GM23338 (cell line): ENCODE results near the gene NUFIP2. TPM values are rescaled to one million over a fixed set of nuclear protein-coding genes. Genes with fewer than 3 reads are reported as not detected.
A peak's percentile ranks its signal among the peaks of the same experiment; 100 is the strongest.

ENCODE experiments used
- ATAC-seq: fragments of 200-7000 bp; cut with Tn5 transposase; 3 replicates; pipeline ENCODE4 v1.9.1; 2020
- DNase-seq: peaks from one replicate; pipeline ENCODE4 v3.0.0-alpha.2; 2015; ENCODE audit warnings: low spot score
- H2AFZ ChIP-seq: fragments of 200-600 bp; sonication (generic); 2 replicates; pipeline ENCODE4 v1.8.0; 2016; ENCODE audit warnings: antibody characterized with exemption, mild to moderate bottlenecking, moderate library complexity
- H3F3A ChIP-seq: fragments of 200-600 bp; sonication (generic); replicated peaks from 2 replicates; pipeline ENCODE4 v1.8.0; 2017; ENCODE audit warnings: antibody characterized with exemption, mixed run types, low read depth
- H3K27ac ChIP-seq: fragments of 200-600 bp; sonication (generic); 2 replicates; pipeline ENCODE4 v1.6.1; 2016; ENCODE audit warnings: low read depth
- H3K27me3 ChIP-seq: fragments of 200-600 bp; sonication (generic); 2 replicates; pipeline ENCODE4 v1.8.0; 2016; ENCODE audit warnings: mild to moderate bottlenecking, mixed run types, moderate library complexity; ENCODE audit not compliant: insufficient read depth
- H3K36me3 ChIP-seq: fragments of 200-600 bp; sonication (generic); 2 replicates; pipeline ENCODE4 v1.8.0; 2016; ENCODE audit warnings: mild to moderate bottlenecking; ENCODE audit not compliant: insufficient read depth
- H3K4me1 ChIP-seq: fragments of 200-600 bp; sonication (generic); 2 replicates; pipeline ENCODE4 v1.8.0; 2016; ENCODE audit warnings: mild to moderate bottlenecking, moderate library complexity; ENCODE audit not compliant: insufficient read depth
- H3K4me2 ChIP-seq: fragments of 200-600 bp; sonication (generic); 2 replicates; pipeline ENCODE4 v1.7.1; 2017; ENCODE audit warnings: mixed run types
- H3K4me3 ChIP-seq: fragments of 200-600 bp; sonication (generic); 2 replicates; pipeline ENCODE4 v1.6.1; 2016; ENCODE audit warnings: mixed run types
- H3K79me2 ChIP-seq: fragments of 200-600 bp; sonication (generic); replicated peaks from 2 replicates; pipeline ENCODE4 v1.8.0; 2017; ENCODE audit warnings: mild to moderate bottlenecking; ENCODE audit not compliant: insufficient read depth
- H3K9me2 ChIP-seq: fragments of 200-600 bp; sonication (generic); 2 replicates; pipeline ENCODE4 v1.8.0; 2017; ENCODE audit not compliant: insufficient read depth
- H4K20me1 ChIP-seq: fragments of 200-600 bp; sonication (generic); replicated peaks from 2 replicates; pipeline ENCODE4 v1.8.0; 2017; ENCODE audit warnings: mild to moderate bottlenecking; ENCODE audit not compliant: insufficient read depth
- H3K27ac Mint-ChIP-seq: 2 replicates; pipeline ENCODE4 v1.8.0; 2020; ENCODE audit warnings: inconsistent platforms, mild to moderate bottlenecking, moderate library complexity, mixed read lengths
- H3K27me3 Mint-ChIP-seq: 3 replicates; pipeline ENCODE4 v1.8.0; 2022; ENCODE audit warnings: low read depth, mild to moderate bottlenecking, moderate library complexity, mixed read lengths, inconsistent platforms; ENCODE audit not compliant: insufficient read depth, poor library complexity
- H3K36me3 Mint-ChIP-seq: 3 replicates; pipeline ENCODE4 v1.8.0; 2021; ENCODE audit warnings: low read depth, mild to moderate bottlenecking, inconsistent platforms, moderate library complexity, mixed read lengths
- H3K4me1 Mint-ChIP-seq: 3 replicates; pipeline ENCODE4 v1.8.0; 2020; ENCODE audit warnings: mild to moderate bottlenecking, inconsistent platforms, mixed read lengths
- H3K4me3 Mint-ChIP-seq: 3 replicates; pipeline ENCODE4 v1.8.0; 2021; ENCODE audit warnings: moderate library complexity, mild to moderate bottlenecking, inconsistent platforms, mixed read lengths
- H3K9me3 Mint-ChIP-seq: 3 replicates; pipeline ENCODE4 v1.8.0; 2020; ENCODE audit warnings: moderate library complexity, mild to moderate bottlenecking, inconsistent platforms, mixed read lengths
- CREB1 ChIP-seq: fragments of 250-450 bp; sonication (Bioruptor Pico); IDR thresholded peaks from 2 replicates; pipeline ENCODE4 v1.5.0; 2020; ENCODE audit warnings: low read depth, mild to moderate bottlenecking, moderate library complexity
- CTCF ChIP-seq, 2 experiments: fragments of 200-600 bp in 1 of 2; sonication (generic) in 1 of 2; conservative IDR thresholded peaks; 2 replicates each; pipeline versions ENCODE4 v1.5.1 to v1.6.1; 2016 to 2017; ENCODE audit warnings: antibody characterized with exemption in 2 of 2, low read depth in 2 of 2, mild to moderate bottlenecking in 2 of 2, moderate library complexity in 1 of 2
- ETS1 ChIP-seq: IDR thresholded peaks from 2 replicates; pipeline ENCODE4 v1.6.1; 2016; ENCODE audit warnings: antibody characterized with exemption
- EZH2 ChIP-seq: fragments of 200-600 bp; sonication (generic); IDR thresholded peaks from one replicate; pipeline ENCODE4 v1.8.0; 2017; ENCODE audit warnings: antibody characterized with exemption, mild to moderate bottlenecking, low read depth; ENCODE audit not compliant: unreplicated experiment
- EZH2phosphoT487 ChIP-seq: fragments of 200-600 bp; sonication (generic); IDR thresholded peaks from one replicate; pipeline ENCODE4 v1.8.1; 2018; ENCODE audit warnings: antibody characterized with exemption; ENCODE audit not compliant: unreplicated experiment
- JUNB ChIP-seq: IDR thresholded peaks from one replicate; pipeline ENCODE4 v1.6.1; 2016; ENCODE audit warnings: antibody characterized with exemption; ENCODE audit not compliant: unreplicated experiment
- NANOG ChIP-seq: IDR thresholded peaks from 2 replicates; pipeline ENCODE4 v1.6.1; 2016; ENCODE audit warnings: antibody characterized with exemption, borderline replicate concordance
- POLR2AphosphoS5 ChIP-seq: IDR thresholded peaks from 2 replicates; pipeline ENCODE4 v1.6.1; 2016; ENCODE audit warnings: antibody characterized with exemption, low read depth
- REST ChIP-seq: IDR thresholded peaks from one replicate; pipeline ENCODE4 v1.6.1; 2018; ENCODE audit warnings: antibody characterized with exemption; ENCODE audit not compliant: unreplicated experiment
- STAT1 ChIP-seq: IDR thresholded peaks from one replicate; pipeline ENCODE4 v1.6.1; 2016; ENCODE audit warnings: antibody characterized with exemption; ENCODE audit not compliant: unreplicated experiment
- ZNF114 ChIP-seq: fragments of 250-450 bp; sonication (Bioruptor Pico); IDR thresholded peaks from 2 replicates; pipeline ENCODE4 v1.5.0; 2020; ENCODE audit warnings: mild to moderate bottlenecking, moderate library complexity
- ZNF331 ChIP-seq: fragments of 250-450 bp; sonication (Bioruptor Pico); IDR thresholded peaks from 2 replicates; pipeline ENCODE4 v1.5.0; 2020; ENCODE audit warnings: low read depth, mild to moderate bottlenecking, moderate library complexity
- ZNF462 ChIP-seq: fragments of 250-450 bp; sonication (Bioruptor Pico); IDR thresholded peaks from 2 replicates; pipeline ENCODE4 v1.5.0; 2020; ENCODE audit warnings: mild to moderate bottlenecking, moderate library complexity
- polyA plus RNA-seq: library from polyadenylated mRNA; unstranded; fragments of >200 nt; fragmentation: Nextera tagmentation; extraction: Ambion mirVana; gene quantifications from 2 replicates; pipeline ENCODE4 v1.2.1, GENCODE V29; 2016
- total RNA-seq: library from RNA; depleted of rRNA; stranded (reverse); fragments of >200 nt; shearing (Covaris generic); gene quantifications from 2 replicates; pipeline ENCODE4 v1.2.3, GENCODE V29; 2014

Gene NUFIP2
- total and polyA plus RNA-seq, 2 experiments from 2014 or later, result 22.2 to 88.5 TPM

- Histone ChIP-seq H2AFZ (peak overlapping the region; percentile 83), H3K4me3 (no peak overlapping the region), H3F3A (no peaks in the 10 kb centered on the region), H4K20me1 (no peaks in the 10 kb centered on the region), H3K9me2 (no peaks in the 10 kb centered on the region), H3K27me3 (no peaks in the 10 kb centered on the region), H3K79me2 (no peaks in the 10 kb centered on the region), H3K4me2 (no peak overlapping the region), H3K27ac (no peak overlapping the region), H3K4me1 (peaks cover 11% of the 10 kb centered on the region), H3K36me3 (no peaks in the 10 kb centered on the region)
- no peak overlapping the region for H3K27ac Mint-ChIP-seq
- H3K4me3 Mint-ChIP-seq, result no peak overlapping the region
- H3K4me1 Mint-ChIP-seq, result peaks cover 19% of the 10 kb centered on the region
- TF ChIP-seq CREB1 (CRISPR knock-in tag), result no peak
- no peak for TF ChIP-seq STAT1
- TF ChIP-seq POLR2AphosphoS5, result no peak
- no peak for TF ChIP-seq ZNF114 (CRISPR knock-in tag)
- TF ChIP-seq ZNF331 (CRISPR knock-in tag), result no peak
- no peak for TF ChIP-seq CTCF (conservative IDR thresholded peaks at IDR 0.05; ENCODE audit: low read depth in 2 of 2)
- TF ChIP-seq JUNB, result no peak
- no peak for TF ChIP-seq EZH2
- TF ChIP-seq REST, result no peak
- no peak for TF ChIP-seq EZH2phosphoT487
- no peak for TF ChIP-seq NANOG
- no peak for TF ChIP-seq ETS1
- TF ChIP-seq ZNF462, result no peak
- no peak for DNase-seq
- no peaks in the 10 kb centered on the region for H3K36me3 Mint-ChIP-seq
- ATAC-seq, result no peak
- no peaks in the 10 kb centered on the region for H3K9me3 Mint-ChIP-seq
- peaks cover 3% of the 10 kb centered on the region for H3K27me3 Mint-ChIP-seq
Observed at GRCh38 chr17:29212681-29213121, 81.2 kb downstream of the NUFIP2 start.
